GM23338 (cell line): ENCODE results near the gene C16orf78. TPM values are rescaled to one million over a fixed set of nuclear protein-coding genes. Genes with fewer than 3 reads are reported as not detected.

ENCODE experiments used
- ATAC-seq: fragments of 200-7000 bp; cut with Tn5 transposase; 3 replicates; pipeline ENCODE4 v1.9.1; 2020
- DNase-seq: peaks from one replicate; pipeline ENCODE4 v3.0.0-alpha.2; 2015; ENCODE audit warnings: low spot score
- H2AFZ ChIP-seq: fragments of 200-600 bp; sonication (generic); 2 replicates; pipeline ENCODE4 v1.8.0; 2016; ENCODE audit warnings: antibody characterized with exemption, mild to moderate bottlenecking, moderate library complexity
- H3F3A ChIP-seq: fragments of 200-600 bp; sonication (generic); replicated peaks from 2 replicates; pipeline ENCODE4 v1.8.0; 2017; ENCODE audit warnings: antibody characterized with exemption, mixed run types, low read depth
- H3K27ac ChIP-seq: fragments of 200-600 bp; sonication (generic); 2 replicates; pipeline ENCODE4 v1.6.1; 2016; ENCODE audit warnings: low read depth
- H3K27me3 ChIP-seq: fragments of 200-600 bp; sonication (generic); 2 replicates; pipeline ENCODE4 v1.8.0; 2016; ENCODE audit warnings: mild to moderate bottlenecking, mixed run types, moderate library complexity; ENCODE audit not compliant: insufficient read depth
- H3K36me3 ChIP-seq: fragments of 200-600 bp; sonication (generic); 2 replicates; pipeline ENCODE4 v1.8.0; 2016; ENCODE audit warnings: mild to moderate bottlenecking; ENCODE audit not compliant: insufficient read depth
- H3K4me1 ChIP-seq: fragments of 200-600 bp; sonication (generic); 2 replicates; pipeline ENCODE4 v1.8.0; 2016; ENCODE audit warnings: mild to moderate bottlenecking, moderate library complexity; ENCODE audit not compliant: insufficient read depth
- H3K4me2 ChIP-seq: fragments of 200-600 bp; sonication (generic); 2 replicates; pipeline ENCODE4 v1.7.1; 2017; ENCODE audit warnings: mixed run types
- H3K4me3 ChIP-seq: fragments of 200-600 bp; sonication (generic); 2 replicates; pipeline ENCODE4 v1.6.1; 2016; ENCODE audit warnings: mixed run types
- H3K79me2 ChIP-seq: fragments of 200-600 bp; sonication (generic); replicated peaks from 2 replicates; pipeline ENCODE4 v1.8.0; 2017; ENCODE audit warnings: mild to moderate bottlenecking; ENCODE audit not compliant: insufficient read depth
- H3K9me2 ChIP-seq: fragments of 200-600 bp; sonication (generic); 2 replicates; pipeline ENCODE4 v1.8.0; 2017; ENCODE audit not compliant: insufficient read depth
- H4K20me1 ChIP-seq: fragments of 200-600 bp; sonication (generic); replicated peaks from 2 replicates; pipeline ENCODE4 v1.8.0; 2017; ENCODE audit warnings: mild to moderate bottlenecking; ENCODE audit not compliant: insufficient read depth
- H3K27ac Mint-ChIP-seq: 2 replicates; pipeline ENCODE4 v1.8.0; 2020; ENCODE audit warnings: inconsistent platforms, mild to moderate bottlenecking, moderate library complexity, mixed read lengths
- H3K27me3 Mint-ChIP-seq: 3 replicates; pipeline ENCODE4 v1.8.0; 2022; ENCODE audit warnings: low read depth, mild to moderate bottlenecking, moderate library complexity, mixed read lengths, inconsistent platforms; ENCODE audit not compliant: insufficient read depth, poor library complexity
- H3K36me3 Mint-ChIP-seq: 3 replicates; pipeline ENCODE4 v1.8.0; 2021; ENCODE audit warnings: low read depth, mild to moderate bottlenecking, inconsistent platforms, moderate library complexity, mixed read lengths
- H3K4me1 Mint-ChIP-seq: 3 replicates; pipeline ENCODE4 v1.8.0; 2020; ENCODE audit warnings: mild to moderate bottlenecking, inconsistent platforms, mixed read lengths
- H3K4me3 Mint-ChIP-seq: 3 replicates; pipeline ENCODE4 v1.8.0; 2021; ENCODE audit warnings: moderate library complexity, mild to moderate bottlenecking, inconsistent platforms, mixed read lengths
- H3K9me3 Mint-ChIP-seq: 3 replicates; pipeline ENCODE4 v1.8.0; 2020; ENCODE audit warnings: moderate library complexity, mild to moderate bottlenecking, inconsistent platforms, mixed read lengths
- NANOG ChIP-seq: IDR thresholded peaks from 2 replicates; pipeline ENCODE4 v1.6.1; 2016; ENCODE audit warnings: antibody characterized with exemption, borderline replicate concordance
- REST ChIP-seq: IDR thresholded peaks from one replicate; pipeline ENCODE4 v1.6.1; 2018; ENCODE audit warnings: antibody characterized with exemption; ENCODE audit not compliant: unreplicated experiment
- ZNF331 ChIP-seq: fragments of 250-450 bp; sonication (Bioruptor Pico); IDR thresholded peaks from 2 replicates; pipeline ENCODE4 v1.5.0; 2020; ENCODE audit warnings: low read depth, mild to moderate bottlenecking, moderate library complexity
- ZNF462 ChIP-seq: fragments of 250-450 bp; sonication (Bioruptor Pico); IDR thresholded peaks from 2 replicates; pipeline ENCODE4 v1.5.0; 2020; ENCODE audit warnings: mild to moderate bottlenecking, moderate library complexity
- polyA plus RNA-seq: library from polyadenylated mRNA; unstranded; fragments of >200 nt; fragmentation: Nextera tagmentation; extraction: Ambion mirVana; gene quantifications from 2 replicates; pipeline ENCODE4 v1.2.1, GENCODE V29; 2016
- total RNA-seq: library from RNA; depleted of rRNA; stranded (reverse); fragments of >200 nt; shearing (Covaris generic); gene quantifications from 2 replicates; pipeline ENCODE4 v1.2.3, GENCODE V29; 2014

C16orf78 gene
- total and polyA plus RNA-seq, 2 experiments from 2014 or later, result not detected

- Mint-ChIP-seq H3K27me3 (peaks cover 8% of the 10 kb centered on the region), H3K4me3 (no peak overlapping the region), H3K4me1 (peaks cover 4% of the 10 kb centered on the region; the same call in 2 of the 3 replicates), H3K36me3 (no peaks in the 10 kb centered on the region), H3K27ac (no peak overlapping the region), H3K9me3 (no peaks in the 10 kb centered on the region)
- Histone ChIP-seq H3K36me3 (no peaks in the 10 kb centered on the region), H3K4me2 (no peak overlapping the region), H3F3A (no peaks in the 10 kb centered on the region), H3K79me2 (no peaks in the 10 kb centered on the region), H3K4me3 (no peak overlapping the region), H2AFZ (no peak overlapping the region), H3K27me3 (no peaks in the 10 kb centered on the region), H3K4me1 (no peaks in the 10 kb centered on the region; the same call in 1 of the 2 replicates), H3K9me2 (no peaks in the 10 kb centered on the region), H4K20me1 (no peaks in the 10 kb centered on the region), H3K27ac (no peak overlapping the region)
- peak; percentile 57 for ATAC-seq
- peak; percentile 78 for DNase-seq
- TF ChIP-seq ZNF331 (CRISPR knock-in tag) (no peak), REST (peak; percentile 94)
Measured at GRCh38 chr16:49345829-49346228, 27.8 kb upstream of the C16orf78 start.

GRCh38 chr16:49346459-49346858, 27.1 kb upstream of the C16orf78 start:
- peaks cover 7% of the 10 kb centered on the region; the same call in 2 of the 3 replicates for H3K4me1 Mint-ChIP-seq
- no peak for ATAC-seq
- DNase-seq, result no peak
- H3K27ac ChIP-seq, result no peak overlapping the region
- no peaks in the 10 kb centered on the region for H3K79me2 ChIP-seq
- H3K36me3 ChIP-seq, result no peaks in the 10 kb centered on the region
- no peak overlapping the region for H3K4me3 Mint-ChIP-seq
- H3K4me1 ChIP-seq, result no peaks in the 10 kb centered on the region; the same call in 1 of the 2 replicates
- no peaks in the 10 kb centered on the region for H3K36me3 Mint-ChIP-seq
- H3K27ac Mint-ChIP-seq, result no peak overlapping the region
- H3K27me3 ChIP-seq, result no peaks in the 10 kb centered on the region
- TF ChIP-seq ZNF462 (CRISPR knock-in tag) (no peak), NANOG (no peak)
- no peak overlapping the region for H3K4me2 ChIP-seq
- H3K4me3 ChIP-seq, result no peak overlapping the region
- no peaks in the 10 kb centered on the region for H3F3A ChIP-seq
- no peaks in the 10 kb centered on the region for H4K20me1 ChIP-seq
- H3K9me2 ChIP-seq, result no peaks in the 10 kb centered on the region
- H3K27me3 Mint-ChIP-seq, result peaks cover 8% of the 10 kb centered on the region
- H3K9me3 Mint-ChIP-seq, result no peaks in the 10 kb centered on the region
- H2AFZ ChIP-seq, result no peak overlapping the region
